Tibial artery (tissue), 4 donors: ENCODE measurements around the gene TMEM143.
A peak's percentile ranks its signal among the peaks of the same experiment; 100 is the strongest.
"Not testable (repeated sequence)": the region's sequence is repeated elsewhere in the genome, so short reads cannot be mapped to it uniquely, and the experiment has no call there.

Experiments
- DNase-seq, 2 donors: peaks; one replicate each; pipeline ENCODE4 v3.0.0-alpha.2; 2019
- H3K27ac ChIP-seq, 2 donors: fragments of 200-600 bp; sonication (generic) in 1 of 2; 1 replicate in 1 of 2; 2 replicates in 1 of 2; pipeline ENCODE4 v1.5.1; 2018 to 2019; ENCODE audit warnings: mild to moderate bottlenecking in 1 of 2
- H3K27me3 ChIP-seq, 2 donors: fragments of 200-600 bp; sonication (generic) in 1 of 2; one replicate each; pipeline versions ENCODE4 v1.5.1 to v1.6.0; 2016 to 2019
- H3K36me3 ChIP-seq, 3 donors: fragments of 200-600 bp; sonication (generic) in 2 of 3; one replicate each; pipeline ENCODE4 v1.5.1; 2016 to 2019; ENCODE audit warnings: mild to moderate bottlenecking in 2 of 3
- H3K4me1 ChIP-seq, 4 donors: fragments of 200-600 bp; sonication (generic) in 2 of 4; 1 replicate in 3 of 4; 2 replicates in 1 of 4; pipeline ENCODE4 v1.5.1; 2016 to 2019
- H3K4me3 ChIP-seq, 2 donors: fragments of 200-600 bp; sonication (generic) in 1 of 2; 1 replicate in 1 of 2; 2 replicates in 1 of 2; pipeline ENCODE4 v1.5.1; 2018 to 2019; ENCODE audit warnings: mild to moderate bottlenecking in 2 of 2
- H3K9me3 ChIP-seq, 3 donors: fragments of 200-600 bp; sonication (generic) in 1 of 3; one replicate each; pipeline ENCODE4 v1.5.1; 2016 to 2019
- CTCF ChIP-seq, 2 experiments: fragments of 200-600 bp in 1 of 2; fragments of 450-650 bp in 1 of 2; IDR thresholded peaks; one replicate each; pipeline ENCODE4 v1.5.1; 2017 to 2019; ENCODE audit warnings: antibody characterized with exemption in 2 of 2, mild to moderate bottlenecking in 1 of 2, moderate library complexity in 1 of 2
- intact Hi-C: fragments of 100-400 bp; cut with DNase I; formaldehyde crosslinking; loops from one replicate; pipeline ENCODE4 v1.15.0; 2023; ENCODE audit warnings: low total_unique reads

Gene TMEM143

GRCh38 chr19:48297975-48298374, 65.8 kb downstream of the TMEM143 start:
- DNase-seq: no peak
- H3K36me3 ChIP-seq: no peaks in the 10 kb centered on the region
- no peak for TF ChIP-seq CTCF (IDR thresholded peaks at IDR 0.05)
- no peak overlapping the region for H3K27ac ChIP-seq
- intact Hi-C loops: no loop called here
- no peak overlapping the region for H3K4me3 ChIP-seq
- no peaks in the 10 kb centered on the region for H3K9me3 ChIP-seq
- peaks cover 0 to 17% of the 10 kb centered on the region in 2 donors for H3K27me3 ChIP-seq
- no peaks in the 10 kb centered on the region for H3K4me1 ChIP-seq

GRCh38 chr19:48296963-48297734, 66.6 kb downstream of the TMEM143 start:
- no peaks in the 10 kb centered on the region for H3K9me3 ChIP-seq
- no peak overlapping the region for H3K27ac ChIP-seq
- DNase-seq: no peak
- no peak for TF ChIP-seq CTCF (IDR thresholded peaks at IDR 0.05)
- H3K27me3 ChIP-seq: peaks cover 0 to 17% of the 10 kb centered on the region in 2 donors
- no peaks in the 10 kb centered on the region for H3K4me1 ChIP-seq
- H3K36me3 ChIP-seq: no peaks in the 10 kb centered on the region
- intact Hi-C loops: no loop called here
- H3K4me3 ChIP-seq: no peak overlapping the region

GRCh38 chr19:48295458-48295857, 68.3 kb downstream of the TMEM143 start:
- Histone ChIP-seq H3K27me3 (peaks cover 0 to 23% of the 10 kb centered on the region in 2 donors), H3K27ac (no peak overlapping the region), H3K36me3 (no peaks in the 10 kb centered on the region), H3K4me3 (no peak overlapping the region), H3K9me3 (no peaks in the 10 kb centered on the region), H3K4me1 (peaks cover 0 to 12% (median 8%) of the 10 kb centered on the region in 4 donors)
- no peak for TF ChIP-seq CTCF (IDR thresholded peaks at IDR 0.05)
- intact Hi-C loops: no loop called here
- DNase-seq: no peak

GRCh38 chr19:48292798-48293197, 70.9 kb downstream of the TMEM143 start:
- DNase-seq: no peak
- Histone ChIP-seq H3K27ac (no peak overlapping the region), H3K36me3 (no peaks in the 10 kb centered on the region), H3K9me3 (no peaks in the 10 kb centered on the region), H3K4me1 (peaks cover 0 to 14% (median 10%) of the 10 kb centered on the region in 4 donors), H3K27me3 (peaks cover 0 to 27% of the 10 kb centered on the region in 2 donors), H3K4me3 (no peak overlapping the region)
- TF ChIP-seq CTCF (IDR thresholded peaks at IDR 0.05): no peak
- intact Hi-C loops: no loop called here

GRCh38 chr19:48291489-48291815, 72.3 kb downstream of the TMEM143 start:
- Histone ChIP-seq H3K4me1 (peaks cover 0 to 14% (median 10%) of the 10 kb centered on the region in 4 donors), H3K4me3 (peak overlapping the region in 1 of 2 donors; percentile 51), H3K27me3 (peaks cover 0 to 27% of the 10 kb centered on the region in 2 donors)
- H3K9me3 ChIP-seq, H3K36me3 ChIP-seq, intact Hi-C loops, DNase-seq, H3K27ac ChIP-seq: not testable (repeated sequence)

GRCh38 chr19:48290771-48291488, 72.8 kb downstream of the TMEM143 start:
- intact Hi-C loops: loop anchor here (1.0 kb wide), 1 partner anchor 24 kb away; no protein-coding TSS in a partner anchor
- DNase-seq: peak; percentile 75 to 85

More at GRCh38 chr19:48290771-48291488, 72.8 kb downstream of the TMEM143 start:
- Histone ChIP-seq H3K36me3 (peaks cover 0 to under 1% (median 0%) of the 10 kb centered on the region in 3 donors), H3K27ac (no peak overlapping the region), H3K27me3 (peaks cover 0 to 27% of the 10 kb centered on the region in 2 donors), H3K9me3 (peaks cover 0 to 7% (median 0%) of the 10 kb centered on the region in 3 donors), H3K4me3 (peak overlapping the region; percentile 31 to 51), H3K4me1 (peaks cover 0 to 14% (median 10%) of the 10 kb centered on the region in 4 donors)
- peak; percentile 93 to 98 for TF ChIP-seq CTCF (IDR thresholded peaks at IDR 0.05)
